ENCODE data around the gene ZNF165.
"Not testable (repeated sequence)": the region's sequence is repeated elsewhere in the genome, so short reads cannot be mapped to it uniquely, and the experiment has no call there.

The ZNF165 gene

DNA sequence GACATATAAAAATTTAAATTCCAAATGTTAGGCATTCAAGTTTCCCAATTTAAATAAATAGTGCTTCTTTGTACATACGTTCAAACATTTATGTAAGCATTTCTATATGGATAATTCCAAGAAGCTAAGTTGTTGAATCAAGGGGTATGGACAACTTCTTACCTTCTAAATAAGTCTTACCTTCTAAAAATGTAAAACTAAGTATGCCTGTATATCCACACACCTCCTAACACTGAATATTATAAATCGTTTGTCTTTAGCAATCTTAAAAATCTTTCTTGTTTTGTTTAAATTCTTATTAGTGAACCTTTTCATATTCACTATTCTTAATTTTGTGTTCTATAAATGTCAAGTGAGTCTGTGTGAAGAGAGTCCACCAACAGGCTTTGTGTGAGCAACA lies 41.5 kb downstream of the ZNF165 start:
- no peak for DNase-seq

DNA sequence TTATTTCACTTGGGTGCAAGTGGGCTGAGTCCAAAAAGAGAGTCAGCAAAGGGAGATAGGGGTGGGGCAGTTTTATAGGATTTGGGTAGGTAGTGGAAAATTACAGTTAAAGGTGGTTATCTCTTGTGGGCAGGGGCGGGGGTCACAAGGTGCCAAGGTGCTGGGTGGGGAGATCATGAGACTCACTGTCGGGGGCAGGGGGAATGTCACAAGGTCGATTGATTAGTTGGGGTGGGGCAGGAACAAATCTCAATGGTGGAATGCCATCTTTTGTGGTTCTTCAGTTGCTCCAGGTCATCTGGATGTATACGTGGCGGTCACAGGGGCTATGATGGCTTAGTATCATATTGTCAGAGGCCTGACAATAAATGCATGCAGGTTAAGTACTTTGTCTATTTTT lies 41.9 kb downstream of the ZNF165 start:
- not testable (repeated sequence) for DNase-seq

DNA sequence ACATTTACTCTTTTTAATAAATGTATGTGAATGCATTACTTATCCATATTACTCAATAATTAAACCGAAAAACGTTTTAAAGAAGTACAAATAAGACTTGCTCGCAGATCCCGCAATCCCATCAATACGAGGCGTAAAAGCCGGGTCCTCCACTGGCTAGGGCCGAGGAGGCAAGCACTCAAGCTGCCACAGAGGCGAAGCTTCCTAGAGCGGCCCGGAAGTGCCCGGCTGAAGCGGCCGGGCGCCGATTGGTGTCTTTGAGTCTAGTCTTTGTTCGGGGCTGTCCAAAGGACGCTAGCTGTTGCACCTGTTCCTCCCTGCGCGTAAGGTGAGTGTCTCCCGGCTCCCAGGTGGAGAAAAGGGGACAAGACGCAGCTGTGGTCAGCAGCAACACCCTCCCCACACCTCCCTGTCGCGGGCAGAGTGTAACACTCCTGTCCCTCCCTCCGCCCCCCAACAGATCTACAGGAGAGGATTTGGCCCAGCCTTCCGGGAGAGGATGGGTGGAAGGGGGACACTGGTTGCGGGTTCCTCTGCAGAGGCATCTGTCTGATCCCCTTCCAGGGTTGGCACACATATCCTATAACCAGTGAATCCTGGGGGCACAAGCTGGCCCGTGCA lies 44.1 kb downstream of the ZNF165 start, which contains the start of gene ZSCAN16:
ZSCAN16 (plus strand) TSS at position 260 of the 621 bp plus-strand sequence. CDS start 835 bp downstream, outside the sequence.
- DNase-seq, result peak; percentile 18 to 86 (median 67)

DNA sequence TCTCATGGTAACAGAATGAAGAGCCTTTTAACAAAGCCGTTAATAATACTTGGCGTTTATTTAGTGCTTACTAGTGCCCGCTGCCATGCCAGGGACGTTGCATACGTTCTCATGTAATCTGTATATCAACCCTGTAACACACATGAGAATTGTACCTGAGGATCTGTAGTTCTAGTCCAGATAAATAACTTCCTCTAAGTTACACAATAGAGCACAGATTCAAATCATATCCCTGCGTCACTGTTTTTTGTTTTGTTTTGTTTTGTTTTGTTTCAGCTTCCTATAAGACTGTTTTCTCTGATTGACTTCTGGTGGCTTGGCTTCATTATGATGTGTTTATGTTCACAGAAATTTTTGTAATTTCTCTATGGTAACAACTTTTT lies 44.6 kb downstream of the ZNF165 start:
- no peak for DNase-seq

DNA sequence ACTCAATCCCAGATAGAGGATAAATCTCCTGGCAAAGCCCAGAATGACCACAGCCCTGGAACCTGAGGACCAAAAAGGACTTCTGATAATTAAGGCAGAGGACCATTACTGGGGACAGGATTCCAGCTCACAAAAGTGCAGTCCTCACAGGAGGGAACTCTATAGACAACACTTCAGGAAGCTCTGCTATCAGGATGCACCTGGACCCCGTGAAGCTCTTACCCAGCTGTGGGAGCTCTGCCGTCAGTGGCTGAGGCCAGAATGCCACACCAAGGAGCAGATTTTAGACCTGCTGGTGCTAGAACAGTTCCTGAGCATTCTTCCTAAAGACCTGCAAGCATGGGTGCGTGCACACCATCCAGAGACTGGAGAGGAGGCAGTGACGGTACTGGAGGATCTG lies 45.0 kb downstream of the ZNF165 start:
- no peak for DNase-seq

DNA sequence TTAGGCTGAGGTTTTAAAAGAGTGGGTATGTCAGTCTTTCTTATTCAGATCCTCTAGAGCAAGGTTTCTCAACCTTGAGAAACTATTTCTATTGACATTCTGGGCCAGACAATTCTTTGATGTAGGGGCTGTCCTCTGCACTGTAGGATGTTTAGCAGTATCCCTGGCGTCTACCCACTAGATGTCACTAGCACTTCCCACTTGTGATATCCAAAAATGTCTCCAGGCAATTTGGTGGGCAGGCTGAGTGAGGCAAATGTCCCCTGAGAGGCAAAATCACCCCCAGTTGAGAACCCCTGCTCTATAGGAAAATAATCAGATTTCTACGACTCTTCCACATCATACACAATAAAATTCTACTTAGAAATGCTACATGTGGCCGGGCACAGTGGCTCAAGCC lies 53.6 kb downstream of the ZNF165 start:
- DNase-seq, result peak in 4 of 51 donors; percentile 0 to 8 (median 4)

DNA sequence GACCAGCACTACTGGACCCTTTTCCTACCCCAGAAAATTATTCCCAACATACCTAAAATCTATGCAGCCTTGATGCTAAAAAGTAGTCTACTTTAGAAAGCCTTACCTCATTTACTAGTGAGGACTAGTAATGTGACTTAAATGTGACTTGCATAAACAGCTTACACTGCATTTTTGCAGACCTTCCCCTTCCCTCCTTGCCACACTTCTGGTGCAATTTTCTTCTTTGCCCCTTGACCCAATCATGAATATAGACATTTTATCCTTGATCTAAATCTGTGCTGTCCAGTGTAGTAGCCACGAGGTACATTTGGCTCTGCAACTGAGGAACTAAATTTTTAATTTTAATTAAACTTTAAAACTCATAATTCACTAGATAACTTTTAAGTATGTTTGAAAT lies 54.3 kb downstream of the ZNF165 start:
- no peak for DNase-seq

DNA sequence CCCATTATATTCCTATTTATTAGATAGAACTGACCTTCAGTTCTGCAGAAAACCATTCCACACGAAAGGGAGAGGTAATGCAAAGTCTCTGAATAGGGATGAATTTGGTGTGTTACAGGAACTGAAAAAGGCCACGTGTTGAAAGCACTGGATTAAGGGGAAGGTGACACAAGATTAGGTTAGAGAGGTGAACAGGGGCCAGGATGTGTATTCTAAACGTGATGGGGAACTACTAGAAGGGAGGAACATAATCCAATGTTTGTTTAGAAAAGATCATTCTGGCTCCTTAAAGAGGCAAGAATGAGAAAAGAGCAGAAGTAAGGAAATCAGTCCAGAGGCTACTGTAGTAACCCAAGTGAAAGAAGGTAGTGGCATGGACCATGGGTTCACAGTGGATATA lies 55.0 kb downstream of the ZNF165 start:
- DNase-seq, result no peak

DNA sequence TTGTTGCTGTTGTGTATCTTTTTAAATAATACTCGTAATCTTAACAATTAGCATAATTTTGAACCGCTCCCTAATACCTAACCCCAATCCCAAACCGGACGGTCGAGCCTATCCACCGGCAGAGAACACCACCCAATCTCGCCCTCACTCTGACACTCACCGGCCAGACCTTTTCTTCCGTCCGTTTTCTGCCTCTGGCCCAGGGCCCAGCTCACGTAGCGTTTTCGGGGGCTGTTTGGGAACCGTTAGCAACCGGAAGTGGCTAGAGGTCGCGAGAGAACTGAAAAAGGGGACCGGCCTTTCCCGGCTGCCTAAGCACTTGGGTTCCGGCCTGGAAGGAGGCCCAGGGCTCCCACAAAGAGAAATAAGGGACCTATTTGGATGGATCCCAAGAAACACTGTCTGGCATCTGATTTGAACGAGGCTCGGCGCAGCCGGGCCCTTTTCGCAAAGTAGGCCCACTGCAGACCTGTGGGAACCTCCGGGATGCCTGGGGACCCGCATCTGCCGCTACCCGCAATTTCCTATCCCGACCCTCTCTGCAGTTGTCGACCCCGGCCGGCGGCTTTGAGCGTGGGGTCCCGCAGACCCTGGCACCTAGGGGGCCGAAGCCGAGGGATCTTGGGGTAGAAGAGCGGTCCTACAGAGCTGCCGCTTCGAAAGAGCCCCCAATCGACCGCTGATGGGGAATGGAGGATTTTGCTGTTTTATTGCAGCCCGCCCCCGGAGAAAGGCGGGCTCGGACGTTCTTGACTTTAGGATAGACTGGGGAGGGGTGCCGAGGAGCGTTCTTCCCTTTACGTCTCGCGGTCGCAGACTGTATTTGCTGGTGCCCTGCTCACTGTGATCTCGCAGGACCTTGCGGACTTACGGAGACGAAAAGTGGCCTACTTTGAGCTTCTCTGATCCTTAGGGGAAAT lies 56.5 kb downstream of the ZNF165 start:
- DNase-seq, result peak; percentile 42 to 90 (median 76)

DNA sequence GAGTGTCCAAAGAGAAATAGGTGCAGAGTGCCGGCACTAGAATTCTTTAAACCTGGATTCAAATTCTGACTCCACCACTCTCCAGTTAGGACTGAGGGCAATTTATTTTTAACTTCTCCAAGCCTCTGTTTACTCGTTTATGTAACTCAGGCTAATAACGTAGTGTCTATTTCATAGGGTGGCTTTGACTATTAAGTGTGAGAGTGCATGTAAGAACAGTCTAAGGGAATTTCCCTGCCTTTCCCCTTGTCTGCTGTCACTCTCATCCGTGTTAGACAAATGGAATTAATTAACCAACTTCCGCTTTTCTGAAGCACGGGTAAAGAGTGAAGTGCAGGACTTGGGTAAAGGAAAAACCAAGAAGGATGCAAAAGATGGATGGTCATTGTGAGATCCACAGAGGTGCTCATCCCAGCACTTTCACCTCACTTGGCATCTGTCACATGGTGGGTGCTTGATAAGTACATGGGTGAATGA lies 57.2 kb downstream of the ZNF165 start:
- peak in 4 of 51 donors; percentile 1 to 59 (median 2) for DNase-seq
